GM21825 (cell line): ENCODE results near the gene TOGARAM1.

Source experiments
- ATAC-seq: cut with Tn5 transposase; IDR thresholded peaks from one replicate; pipeline ENCODE4 v1.9.1; 2021; ENCODE audit warnings: mild to moderate bottlenecking, moderate library complexity; ENCODE audit not compliant: unreplicated experiment

The TOGARAM1 gene

GRCh38 chr14:45083976-45084722 is 122.2 kb downstream of the TOGARAM1 start, which contains the start of gene PRPF39:
Gene PRPF39, plus strand, starts transcription at chr14:45084116. Its CDS starts 11,124 bp downstream, at chr14:45095240.
- peak; percentile 94 for ATAC-seq

- no peak for ATAC-seq
Observed at GRCh38 chr14:45084946-45085346, 123.0 kb downstream of the TOGARAM1 start.

- ATAC-seq: peak; percentile 55
Observed at GRCh38 chr14:45089813-45090212, 127.8 kb downstream of the TOGARAM1 start.

GRCh38 chr14:45091710-45092109 is 129.7 kb downstream of the TOGARAM1 start:
- no peak for ATAC-seq

- ATAC-seq: no peak
Observed at GRCh38 chr14:45094275-45094674, 132.3 kb downstream of the TOGARAM1 start.

GRCh38 chr14:45095143-45095542 is 133.2 kb downstream of the TOGARAM1 start:
- ATAC-seq: no peak

- ATAC-seq: no peak
Observed at GRCh38 chr14:45096218-45096617, 134.2 kb downstream of the TOGARAM1 start.

GRCh38 chr14:45103806-45104205 is 141.8 kb downstream of the TOGARAM1 start:
- ATAC-seq: no peak

- no peak for ATAC-seq
Observed at GRCh38 chr14:45104561-45104960, 142.6 kb downstream of the TOGARAM1 start.

- no peak for ATAC-seq
Observed at GRCh38 chr14:45112896-45113781, 151.1 kb downstream of the TOGARAM1 start.

GRCh38 chr14:45114327-45114726 is 152.3 kb downstream of the TOGARAM1 start:
- no peak for ATAC-seq

- no peak for ATAC-seq
Observed at GRCh38 chr14:45118594-45118993, 156.6 kb downstream of the TOGARAM1 start.

- no peak for ATAC-seq
Observed at GRCh38 chr14:45120096-45120495, 158.1 kb downstream of the TOGARAM1 start.

GRCh38 chr14:45123271-45123670 is 161.3 kb downstream of the TOGARAM1 start:
- no peak for ATAC-seq
